ENCODE measurements around the gene DDIT4. TPM values are rescaled to one million over a fixed set of nuclear protein-coding genes. Genes with fewer than 3 reads are reported as not detected.
"Not testable (repeated sequence)": the region's sequence is repeated elsewhere in the genome, so short reads cannot be mapped to it uniquely, and the experiment has no call there.

Gene DDIT4
- total RNA-seq (2014; rRNA removed) (68.9 and 94.2 TPM in 2 replicates), Bru-seq, nascent RNA (percentile 97 among the genes with signal in this experiment), BruChase-seq, experiment 1, labeled RNA remaining after a 6-hour chase (percentile 89 among the genes with signal in this experiment), BruChase-seq, experiment 2, labeled RNA remaining after a 2-hour chase (percentile 99 among the genes with signal in this experiment)
- long read RNA-seq, transcript DDIT4-203 (2 exons, 753 nt) = minor isoform, 7 of 257 reads
- long read RNA-seq, transcript DDIT4-201 (3 exons, 1,748 nt) = major isoform, 190 of 257 reads
- long read RNA-seq, partial matches to known transcripts = 0 of 257 reads
- long read RNA-seq, other reads (novel, unspliced or antisense) = 57 of 257 reads

- TF ChIP-seq EZH2 (IDR thresholded peaks at IDR 0.05; ENCODE audit: low read length, unreplicated experiment) = no peak
- no peak for TF ChIP-seq CTCF (conservative IDR thresholded peaks at IDR 0.05; ENCODE audit: low read depth, low read length)
- H2AFZ ChIP-seq (ENCODE audit: low read length) = peak within 1 kb of the TSS; percentile 73
- H3K79me2 ChIP-seq (ENCODE audit: low read length) = peaks cover 20% of the 10 kb centered on the region
- H3K9me2 ChIP-seq (replicated peaks; ENCODE audit: low read length) = no peaks in the 10 kb centered on the region
- H3K9me3 ChIP-seq (ENCODE audit: low read length) = no peaks in the 10 kb centered on the region
- peak within 1 kb of the TSS; percentile 84 for H3K9ac ChIP-seq (ENCODE audit: low read length)
- no peaks in the 10 kb centered on the region for H3F3A ChIP-seq (ENCODE audit: low read length, unreplicated experiment)
- peak within 1 kb of the TSS; percentile 97 for H3K4me2 ChIP-seq (ENCODE audit: low read length)
- H3K36me3 ChIP-seq (ENCODE audit: low read depth, low read length) = peaks cover 6% of the 10 kb centered on the region; the same call in 1 of the 2 replicates
- peaks cover 32% of the 10 kb centered on the region for H3K4me1 ChIP-seq (ENCODE audit: insufficient read depth, low read length)
- ATAC-seq (peak; percentile 85), DNase-seq (peak; percentile 96)
- no TSS peak for BruUV-seq (replicated peaks)
- ChIA-PET CTCF (interaction anchor here (0.6 kb wide), 1 partner anchor 13 kb away, joined by 3 read pairs; no protein-coding TSS in a partner anchor), POLR2A (ENCODE audit: unreplicated experiment) (interaction anchor here (0.7 to 1.2 kb wide), 4 partner anchors 10 to 545 kb away, joined by 3 to 6 read pairs (median 3); no protein-coding TSS in a partner anchor)
- peak within 1 kb of the TSS; percentile 75 for H3K4me3 ChIP-seq (ENCODE audit: low read length)
- peak within 1 kb of the TSS; percentile 41 for H3K27ac ChIP-seq (ENCODE audit: low read length)
- peaks cover 17% of the 10 kb centered on the region for H4K20me1 ChIP-seq (ENCODE audit: low read length)
- intact Hi-C loops (cut with micrococcal nuclease) = loop anchor here (1.0 kb wide), 2 partner anchors 42 to 47 kb away; no protein-coding TSS in a partner anchor
- no peaks in the 10 kb centered on the region for H3K27me3 ChIP-seq (ENCODE audit: low read length)
These were observed at the start of gene DDIT4 for GRCh38 chr10:72273410-72274212. Gene DDIT4 (plus strand): TSS chr10:72273924. CDS start chr10:72274217, 293 bp downstream.

- intact Hi-C loops (cut with micrococcal nuclease) = loop anchor here (5.0 kb wide), 1 partner anchor 97 kb away; no protein-coding TSS in a partner anchor
These were observed 49.5 kb upstream of the DDIT4 start for GRCh38 chr10:72224191-72224590.

GRCh38 chr10:72226418-72227027, 47.2 kb upstream of the DDIT4 start:
- H3F3A ChIP-seq (ENCODE audit: low read length, unreplicated experiment) = no peaks in the 10 kb centered on the region
- no TSS peak for BruUV-seq (replicated peaks)
- H3K4me3 ChIP-seq (ENCODE audit: low read length) = no peak overlapping the region
- peaks cover 14% of the 10 kb centered on the region for H3K79me2 ChIP-seq (ENCODE audit: low read length)
- no peak for TF ChIP-seq EZH2 (IDR thresholded peaks at IDR 0.05; ENCODE audit: low read length, unreplicated experiment)
- no peak for TF ChIP-seq EZH2phosphoT487 (IDR thresholded peaks at IDR 0.05; ENCODE audit: borderline replicate concordance, low read length)
- no peak for TF ChIP-seq CTCF (conservative IDR thresholded peaks at IDR 0.05; ENCODE audit: low read depth, low read length)
- CTCF ChIA-PET = no interaction called here
- POLR2A ChIA-PET (ENCODE audit: unreplicated experiment) = no interaction called here
- no peaks in the 10 kb centered on the region for H3K9me2 ChIP-seq (replicated peaks; ENCODE audit: low read length)
- no peaks in the 10 kb centered on the region for H3K9me3 ChIP-seq (ENCODE audit: low read length)
- DNase-seq (no peak), ATAC-seq (no peak)
- H2AFZ ChIP-seq (ENCODE audit: low read length) = no peak overlapping the region
- no peak overlapping the region for H3K27ac ChIP-seq (ENCODE audit: low read length)
- H4K20me1 ChIP-seq (ENCODE audit: low read length) = no peaks in the 10 kb centered on the region
- intact Hi-C loops (cut with micrococcal nuclease) = no loop called here
- H3K36me3 ChIP-seq (ENCODE audit: low read depth, low read length) = peaks cover 4% of the 10 kb centered on the region; the same call in 1 of the 2 replicates
- no peak overlapping the region for H3K9ac ChIP-seq (ENCODE audit: low read length)
- H3K4me2 ChIP-seq (ENCODE audit: low read length) = no peak overlapping the region
- no peaks in the 10 kb centered on the region for H3K27me3 ChIP-seq (ENCODE audit: low read length)
- no peaks in the 10 kb centered on the region for H3K4me1 ChIP-seq (ENCODE audit: insufficient read depth, low read length)

More at GRCh38 chr10:72224191-72224590, 49.5 kb upstream of the DDIT4 start:
- POLR2A ChIA-PET (ENCODE audit: unreplicated experiment); DNase-seq; H3K27ac ChIP-seq (ENCODE audit: low read length); H2AFZ ChIP-seq (ENCODE audit: low read length); H3K4me2 ChIP-seq (ENCODE audit: low read length); H3K4me3 ChIP-seq (ENCODE audit: low read length); H3F3A ChIP-seq (ENCODE audit: low read length, unreplicated experiment); H3K9ac ChIP-seq (ENCODE audit: low read length); H3K4me1 ChIP-seq (ENCODE audit: insufficient read depth, low read length); H3K9me3 ChIP-seq (ENCODE audit: low read length); H3K9me2 ChIP-seq (replicated peaks; ENCODE audit: low read length); H3K36me3 ChIP-seq (ENCODE audit: low read depth, low read length); H3K27me3 ChIP-seq (ENCODE audit: low read length); BruUV-seq (replicated peaks); ATAC-seq; H4K20me1 ChIP-seq (ENCODE audit: low read length); CTCF ChIA-PET: not testable (repeated sequence)
- H3K79me2 ChIP-seq (ENCODE audit: low read length) = peaks cover 14% of the 10 kb centered on the region

Measured in PC-3 (cell line).